Measurements from ENCODE around the gene WDR54. TPM values are rescaled to one million over a fixed set of nuclear protein-coding genes. Genes with fewer than 3 reads are reported as not detected.
"Not testable (repeated sequence)": the region's sequence is repeated elsewhere in the genome, so short reads cannot be mapped to it uniquely, and the experiment has no call there.

WDR54 gene
- polyA plus RNA-seq, 5 donors = 28.5 to 40.4 (median 36.6) TPM

DNA sequence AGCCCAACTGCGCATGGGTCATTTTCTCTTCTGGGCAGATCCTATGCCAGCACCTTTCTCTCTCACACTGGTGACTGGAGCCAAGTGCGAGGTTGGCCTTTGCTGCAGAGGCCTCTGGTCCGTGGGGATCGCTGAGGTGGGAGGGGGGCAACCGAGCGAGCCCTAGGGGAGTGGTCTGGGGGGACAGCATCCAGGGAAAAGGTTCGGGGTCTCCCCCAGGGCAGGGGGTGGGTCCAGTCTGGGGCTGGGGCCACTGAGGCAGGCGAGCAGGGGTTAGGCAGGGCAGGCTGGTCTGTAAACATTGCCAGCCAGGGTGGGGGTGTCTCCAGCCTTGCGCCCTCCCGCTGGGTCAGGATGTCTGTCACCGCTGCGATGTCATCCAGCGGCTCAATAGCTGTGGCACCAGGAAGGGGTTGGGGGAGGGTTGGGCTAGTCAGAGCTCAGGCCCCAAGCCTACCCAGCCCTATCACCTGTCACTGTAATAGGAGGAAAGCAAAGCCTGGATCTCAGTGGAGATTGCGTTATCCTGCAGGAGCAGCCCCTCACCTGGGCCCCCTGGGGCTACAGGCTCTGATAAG lies 4.7 kb downstream of the WDR54 start:
- no peak for DNase-seq

GRCh38 chr2:74427551-74427950 lies 6.0 kb downstream of the WDR54 start:
- no peak for DNase-seq

GRCh38 chr2:74428675-74429074 lies 7.1 kb downstream of the WDR54 start:
- no peak for DNase-seq

DNA sequence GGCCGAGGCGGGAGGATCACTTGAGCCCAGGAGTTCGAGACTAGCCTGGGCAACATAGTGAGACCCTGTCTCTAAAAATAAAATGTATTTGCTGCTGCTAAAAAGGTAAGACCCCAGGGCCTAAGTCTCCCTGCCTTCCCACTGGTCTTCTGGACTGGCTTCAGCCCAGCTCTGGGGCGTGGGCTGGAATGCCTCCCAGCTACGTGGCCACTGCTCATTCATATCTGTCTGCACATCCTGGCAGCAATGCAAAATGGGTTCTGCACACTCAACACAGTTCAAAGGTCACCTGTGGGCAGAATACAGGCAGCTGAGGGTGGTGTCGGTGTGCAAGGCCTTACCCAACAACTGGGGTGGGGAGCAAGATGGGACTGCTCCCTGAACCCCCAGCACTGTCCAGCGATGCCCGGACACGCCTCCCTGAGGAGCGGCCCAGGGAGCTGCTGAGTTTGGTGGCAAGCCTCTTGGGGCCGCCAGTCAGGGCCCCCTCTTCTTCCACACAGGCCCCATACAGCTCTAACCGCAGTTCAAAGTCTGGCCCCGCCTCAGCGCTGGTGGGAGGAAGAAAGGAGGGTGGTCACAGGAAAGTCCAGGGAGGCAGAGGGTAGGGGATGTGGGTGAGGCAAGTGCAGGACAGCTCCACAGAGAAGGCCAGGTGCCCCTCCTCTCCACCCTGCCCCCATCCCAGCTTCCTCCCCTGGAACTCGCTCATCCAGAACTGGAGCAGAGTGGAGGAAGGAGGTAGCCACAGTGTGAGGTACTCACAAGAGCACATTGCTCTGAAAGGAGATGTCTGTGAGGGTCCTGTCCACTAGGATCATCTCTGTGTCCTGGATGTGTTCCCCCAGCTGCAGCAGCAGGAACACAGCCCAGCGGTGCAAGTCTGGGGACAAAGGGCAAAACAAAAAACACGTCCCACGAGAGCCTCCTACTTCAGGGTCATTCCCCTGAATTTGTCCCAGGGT lies 8.2 kb downstream of the WDR54 start:
- DNase-seq = no peak

DNA sequence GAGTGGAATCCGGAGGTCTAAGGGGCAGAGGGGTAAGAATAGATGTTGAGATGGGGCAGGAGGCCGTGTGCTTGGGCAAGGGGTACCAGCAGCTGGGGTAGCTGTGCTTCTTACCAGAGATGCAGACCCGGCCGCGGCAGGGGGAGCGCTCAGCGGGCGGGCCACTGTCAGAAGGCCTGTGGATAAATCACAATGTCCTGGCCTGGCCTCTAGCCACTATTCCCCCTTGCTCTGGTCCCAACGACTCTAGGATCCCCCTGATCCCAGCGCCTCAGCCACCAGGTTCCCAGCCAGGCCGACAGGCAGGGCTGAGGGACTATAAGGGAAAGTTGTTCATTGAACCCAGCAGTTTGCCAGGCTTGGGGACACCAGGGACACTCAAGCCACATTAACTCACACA lies 9.0 kb downstream of the WDR54 start:
- DNase-seq = no peak

GRCh38 chr2:74436111-74436805 lies 14.7 kb downstream of the WDR54 start:
- no peak for DNase-seq

DNA sequence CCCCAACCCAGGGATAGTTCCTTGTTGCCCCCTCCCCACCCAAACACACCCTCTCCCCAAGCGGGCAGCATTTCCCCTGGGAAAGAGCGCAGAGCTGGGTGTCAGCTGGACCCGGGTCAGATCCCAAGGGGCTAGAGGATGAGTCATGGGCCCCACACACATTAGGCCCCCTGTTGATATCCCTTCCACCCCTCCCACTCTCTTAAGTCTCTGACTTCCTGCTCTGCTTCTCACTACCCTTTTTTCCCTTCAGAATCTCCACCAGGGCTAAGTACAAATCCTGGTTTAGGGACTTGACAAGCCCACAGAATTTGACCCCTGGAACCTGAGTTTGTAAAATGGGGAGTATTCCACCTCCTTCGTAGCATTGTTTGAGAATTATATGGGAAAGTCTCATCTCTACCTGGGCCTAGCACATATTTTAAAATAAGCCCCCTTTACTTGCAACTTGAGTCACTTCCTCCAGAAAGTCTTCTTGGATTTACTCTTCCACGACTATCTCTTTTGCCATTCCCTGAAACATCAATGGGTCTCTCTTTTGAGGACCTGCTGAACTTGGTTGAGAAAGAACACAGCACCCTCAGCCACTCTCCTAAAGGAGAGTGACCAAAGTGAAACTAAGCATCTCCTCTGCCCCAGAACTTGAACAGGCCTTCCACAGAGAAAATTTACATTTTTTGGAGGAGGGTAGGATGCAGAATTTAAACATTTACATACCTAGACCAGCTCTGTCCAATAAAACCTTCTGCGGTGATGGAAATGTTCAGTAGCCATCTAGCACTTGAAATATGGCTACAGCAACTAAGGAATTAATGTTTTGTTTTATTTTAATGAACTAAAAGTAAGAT lies 15.5 kb downstream of the WDR54 start:
- DNase-seq = no peak

DNA sequence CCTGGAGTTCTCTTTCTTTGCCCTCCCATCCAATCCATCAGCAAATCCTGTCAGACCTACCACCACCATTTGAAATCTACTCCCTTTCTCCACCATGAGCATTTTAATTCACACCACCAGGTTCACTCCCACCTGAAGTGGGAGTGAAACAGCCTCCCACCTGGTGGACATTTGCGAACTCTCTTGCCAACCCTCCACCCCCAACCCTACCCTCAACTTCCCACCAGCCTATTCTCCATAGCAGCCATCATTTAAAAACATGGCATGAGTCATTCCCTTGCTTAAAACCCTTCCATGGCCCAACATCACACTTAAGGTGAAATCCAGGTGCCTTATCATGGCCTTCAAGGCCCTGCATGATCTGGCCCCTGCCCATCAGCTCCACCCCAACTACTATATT lies 16.7 kb downstream of the WDR54 start:
- DNase-seq = no peak

DNA sequence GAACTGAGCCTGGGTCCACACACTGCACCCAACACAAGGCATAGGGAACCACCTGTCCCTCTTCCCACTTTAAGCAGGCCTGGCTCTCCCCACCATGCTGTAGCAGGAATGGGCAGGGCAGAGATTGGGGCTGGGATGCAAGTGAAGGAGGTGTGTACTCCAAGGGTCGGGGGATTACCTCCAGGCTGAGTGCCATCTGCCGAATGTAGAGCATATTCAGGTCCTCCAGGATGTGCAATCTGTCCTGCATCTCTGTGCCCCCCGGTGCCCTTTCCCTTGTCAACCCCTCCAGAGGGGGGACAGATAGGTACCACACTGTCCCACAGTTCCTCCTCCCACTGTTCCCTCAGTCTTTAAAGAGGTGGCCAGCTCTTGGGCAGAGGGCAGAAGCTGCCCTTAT lies 17.8 kb downstream of the WDR54 start:
- no peak for DNase-seq

GRCh38 chr2:74439803-74440377 lies 18.4 kb downstream of the WDR54 start:
- DNase-seq = peak; percentile 77 to 78

DNA sequence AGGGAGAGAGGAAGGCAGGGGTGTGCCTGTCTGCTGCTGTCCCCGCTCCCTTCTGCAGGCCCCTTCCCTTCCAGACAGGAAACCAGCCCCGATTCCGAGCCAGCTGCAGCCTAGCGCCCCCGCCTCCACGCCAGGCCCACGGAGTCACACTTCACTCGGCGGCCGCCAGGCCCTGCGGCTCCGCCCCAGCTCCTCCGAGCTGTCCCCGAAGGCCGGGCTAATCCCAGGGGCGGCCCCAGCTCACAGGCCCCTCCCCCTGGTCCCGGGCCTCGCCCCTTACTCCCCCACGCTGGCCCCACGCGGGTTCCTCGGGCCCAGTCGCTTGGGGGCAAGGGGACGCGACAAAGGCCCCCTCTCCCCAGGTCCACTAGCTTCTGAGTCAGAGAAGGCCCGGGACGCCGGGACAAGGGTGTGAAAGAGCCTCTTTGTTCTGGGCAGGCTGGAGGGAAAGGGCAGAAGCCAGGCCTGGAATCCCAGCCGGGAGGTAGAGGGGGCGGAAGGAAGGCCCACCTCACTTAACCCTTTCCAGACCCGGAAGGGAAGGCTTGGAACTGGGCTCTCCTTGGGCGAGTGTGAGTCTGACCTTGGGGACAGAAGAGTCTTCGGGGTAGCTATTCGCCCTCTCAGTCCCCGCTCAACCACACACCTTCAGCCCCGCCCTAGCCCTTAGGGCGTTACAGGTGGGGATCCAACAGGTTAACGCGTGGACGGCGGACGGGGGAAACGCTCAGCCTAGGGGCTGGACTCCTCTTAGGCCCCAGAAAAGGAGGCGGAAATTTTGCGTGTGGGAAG lies 19.0 kb downstream of the WDR54 start:
- DNase-seq = peak; percentile 94

- peak in 1 of 2 donors; percentile 28 for DNase-seq
Observed at GRCh38 chr2:74441170-74441689, 19.7 kb downstream of the WDR54 start.

- peak; percentile 45 to 55 for DNase-seq
Observed at GRCh38 chr2:74441690-74442482, 20.4 kb downstream of the WDR54 start, which contains the start of gene RTKN. Gene RTKN (minus strand): TSS chr2:74441937. CDS start chr2:74441816, 121 bp downstream.

GRCh38 chr2:74442483-74443297 lies 21.2 kb downstream of the WDR54 start:
- not testable (repeated sequence) for DNase-seq

GRCh38 chr2:74444498-74445318 lies 23.2 kb downstream of the WDR54 start:
- DNase-seq = no peak

DNA sequence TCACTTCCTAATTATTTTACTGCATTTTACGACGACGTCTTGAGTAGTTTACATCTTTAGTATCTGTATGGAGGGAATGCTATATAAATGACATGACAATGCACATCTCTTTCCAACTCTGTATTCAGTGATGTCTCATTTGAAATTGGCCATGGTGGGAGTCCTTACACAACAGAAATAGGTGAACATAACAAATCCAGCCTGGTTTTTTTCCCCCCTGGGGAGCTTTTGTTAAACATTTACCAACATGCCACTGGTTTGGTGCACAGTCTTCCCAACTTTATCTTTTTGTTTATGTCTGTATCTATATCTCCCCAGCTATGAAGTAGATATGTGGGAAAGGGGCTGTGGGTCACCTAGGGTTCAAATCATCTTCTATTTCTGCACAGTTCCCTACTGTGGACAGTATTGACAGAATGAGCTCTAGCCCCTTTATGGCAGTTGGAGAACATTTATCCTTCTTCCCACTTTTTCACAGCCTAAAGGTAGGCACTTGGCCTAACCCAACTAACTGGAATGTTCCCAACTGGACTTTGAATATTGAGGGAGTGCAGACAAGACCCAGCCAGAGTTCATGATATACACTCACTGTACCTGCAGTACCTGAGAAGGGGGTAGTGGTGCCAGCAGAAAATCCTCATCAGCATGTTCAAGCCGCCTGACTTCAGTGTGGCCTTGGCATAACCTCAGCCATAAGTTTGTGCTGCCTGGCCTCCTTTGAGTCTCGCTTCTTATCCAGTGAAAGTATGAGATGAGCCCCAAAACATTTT lies 25.9 kb downstream of the WDR54 start:
- no peak for DNase-seq

GRCh38 chr2:74448771-74449170 lies 27.2 kb downstream of the WDR54 start:
- DNase-seq = no peak
